ENCODE data around the gene RUSF1.

DNA sequence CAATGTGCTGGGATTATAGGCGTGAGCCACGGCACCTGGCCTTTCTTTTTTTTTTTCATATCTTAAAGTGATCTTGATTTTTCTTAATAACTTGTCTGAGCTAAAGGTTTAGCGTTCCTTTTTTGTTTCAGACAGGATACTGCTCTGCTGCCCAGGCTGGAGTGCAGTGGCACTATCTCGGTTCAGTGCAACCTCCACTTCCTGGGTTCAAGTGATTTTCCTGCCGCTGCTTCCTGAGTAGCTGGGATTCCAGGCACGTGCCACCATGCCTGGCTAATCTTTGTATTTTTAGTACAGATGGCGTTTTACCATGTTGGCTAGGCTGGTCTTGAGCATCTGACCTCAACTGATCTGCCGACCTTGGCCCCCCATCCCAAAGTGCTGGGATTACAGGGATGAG, 4.0 kb downstream of the RUSF1 start:
- TF ChIP-seq, protein P1, sequence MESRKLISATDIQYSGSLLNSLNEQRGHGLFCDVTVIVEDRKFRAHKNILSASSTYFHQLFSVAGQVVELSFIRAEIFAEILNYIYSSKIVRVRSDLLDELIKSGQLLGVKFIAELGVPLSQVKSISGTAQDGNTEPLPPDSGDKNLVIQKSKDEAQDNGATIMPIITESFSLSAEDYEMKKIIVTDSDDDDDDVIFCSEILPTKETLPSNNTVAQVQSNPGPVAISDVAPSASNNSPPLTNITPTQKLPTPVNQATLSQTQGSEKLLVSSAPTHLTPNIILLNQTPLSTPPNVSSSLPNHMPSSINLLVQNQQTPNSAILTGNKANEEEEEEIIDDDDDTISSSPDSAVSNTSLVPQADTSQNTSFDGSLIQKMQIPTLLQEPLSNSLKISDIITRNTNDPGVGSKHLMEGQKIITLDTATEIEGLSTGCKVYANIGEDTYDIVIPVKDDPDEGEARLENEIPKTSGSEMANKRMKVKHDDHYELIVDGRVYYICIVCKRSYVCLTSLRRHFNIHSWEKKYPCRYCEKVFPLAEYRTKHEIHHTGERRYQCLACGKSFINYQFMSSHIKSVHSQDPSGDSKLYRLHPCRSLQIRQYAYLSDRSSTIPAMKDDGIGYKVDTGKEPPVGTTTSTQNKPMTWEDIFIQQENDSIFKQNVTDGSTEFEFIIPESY (IDR thresholded peaks at IDR 0.05; ENCODE audit: borderline replicate concordance, low read depth), result no peak
- no peak for TF ChIP-seq POLR2AphosphoS5 (IDR thresholded peaks at IDR 0.05; ENCODE audit: low read depth, low read length)
- TF ChIP-seq, protein P2, sequence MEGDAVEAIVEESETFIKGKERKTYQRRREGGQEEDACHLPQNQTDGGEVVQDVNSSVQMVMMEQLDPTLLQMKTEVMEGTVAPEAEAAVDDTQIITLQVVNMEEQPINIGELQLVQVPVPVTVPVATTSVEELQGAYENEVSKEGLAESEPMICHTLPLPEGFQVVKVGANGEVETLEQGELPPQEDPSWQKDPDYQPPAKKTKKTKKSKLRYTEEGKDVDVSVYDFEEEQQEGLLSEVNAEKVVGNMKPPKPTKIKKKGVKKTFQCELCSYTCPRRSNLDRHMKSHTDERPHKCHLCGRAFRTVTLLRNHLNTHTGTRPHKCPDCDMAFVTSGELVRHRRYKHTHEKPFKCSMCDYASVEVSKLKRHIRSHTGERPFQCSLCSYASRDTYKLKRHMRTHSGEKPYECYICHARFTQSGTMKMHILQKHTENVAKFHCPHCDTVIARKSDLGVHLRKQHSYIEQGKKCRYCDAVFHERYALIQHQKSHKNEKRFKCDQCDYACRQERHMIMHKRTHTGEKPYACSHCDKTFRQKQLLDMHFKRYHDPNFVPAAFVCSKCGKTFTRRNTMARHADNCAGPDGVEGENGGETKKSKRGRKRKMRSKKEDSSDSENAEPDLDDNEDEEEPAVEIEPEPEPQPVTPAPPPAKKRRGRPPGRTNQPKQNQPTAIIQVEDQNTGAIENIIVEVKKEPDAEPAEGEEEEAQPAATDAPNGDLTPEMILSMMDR (IDR thresholded peaks at IDR 0.05), result no peak
